CD14-positive monocyte (primary cell): ENCODE data around the gene VCP. TPM values are rescaled to one million over a fixed set of nuclear protein-coding genes. Genes with fewer than 3 reads are reported as not detected.

Source experiments
- DNase-seq, 3 donors: peaks; one replicate each; pipeline ENCODE4 v3.0.0-alpha.2; 2011 to 2022
- H2AFZ ChIP-seq: 2 replicates; pipeline ENCODE4 v1.6.0; 2012; ENCODE audit warnings: mild to moderate bottlenecking, low read depth, low read length, inconsistent platforms; ENCODE audit not compliant: insufficient read depth, poor library complexity, severe bottlenecking
- H3K27ac ChIP-seq, 2 donors: 1 replicate in 1 of 2; 2 replicates in 1 of 2; pipeline ENCODE4 v1.5.1; 2012 to 2013; ENCODE audit warnings: low read length in 2 of 2, control low read depth in 1 of 2, inconsistent platforms in 1 of 2, low read depth in 1 of 2, mild to moderate bottlenecking in 1 of 2
- H3K27me3 ChIP-seq, 2 donors: one replicate each; pipeline versions ENCODE4 v1.6.0 to v1.6.1; 2011 to 2013; ENCODE audit warnings: low read length in 2 of 2; ENCODE audit not compliant: control insufficient read depth in 2 of 2, insufficient read depth in 2 of 2
- H3K36me3 ChIP-seq, 2 donors: replicated peaks in 1 of 2; 1 replicate in 1 of 2; 2 replicates in 1 of 2; pipeline versions ENCODE4 v1.5.1 to v1.6.1; 2012 to 2013; ENCODE audit warnings: low read length in 2 of 2, control low read depth in 1 of 2, inconsistent platforms in 1 of 2, mild to moderate bottlenecking in 1 of 2; ENCODE audit not compliant: insufficient read depth in 2 of 2, control insufficient read depth in 1 of 2
- H3K4me1 ChIP-seq, 2 donors: 1 replicate in 1 of 2; 2 replicates in 1 of 2; pipeline versions ENCODE4 v1.5.1 to v1.6.1; 2012 to 2013; ENCODE audit warnings: low read length in 2 of 2, control low read depth in 1 of 2, inconsistent platforms in 1 of 2, mild to moderate bottlenecking in 1 of 2, moderate library complexity in 1 of 2; ENCODE audit not compliant: insufficient read depth in 2 of 2, control insufficient read depth in 1 of 2
- H3K4me2 ChIP-seq: replicated peaks from 2 replicates; pipeline ENCODE3; 2012; ENCODE audit warnings: low read length, moderate library complexity, mild to moderate bottlenecking; ENCODE audit not compliant: poor library complexity, severe bottlenecking; ENCODE audit errors: extremely low read depth
- H3K4me3 ChIP-seq, 3 experiments: fragments of 200-600 bp in 1 of 3; sonication (generic) in 1 of 3; replicated peaks in 1 of 3; 1 replicate in 2 of 3; 2 replicates in 1 of 3; pipeline ENCODE4 v1.5.1; 2011 to 2013; ENCODE audit warnings: low read length in 3 of 3, mild to moderate bottlenecking in 3 of 3, control low read depth in 2 of 3, low read depth in 2 of 3, inconsistent platforms in 1 of 3, moderate library complexity in 1 of 3
- H3K79me2 ChIP-seq: 2 replicates; pipeline ENCODE4 v1.6.0; 2012; ENCODE audit warnings: mild to moderate bottlenecking, control low read depth, inconsistent platforms, low read length, moderate library complexity; ENCODE audit not compliant: insufficient read depth
- H3K9ac ChIP-seq: 2 replicates; pipeline ENCODE4 v1.6.0; 2017; ENCODE audit warnings: low read length, mild to moderate bottlenecking; ENCODE audit not compliant: insufficient read depth, poor library complexity, severe bottlenecking
- H3K9me3 ChIP-seq, 2 donors: replicated peaks in 1 of 2; 1 replicate in 1 of 2; 2 replicates in 1 of 2; pipeline versions ENCODE4 v1.5.1 to v1.6.1; 2012 to 2013; ENCODE audit warnings: low read length in 2 of 2, control low read depth in 1 of 2; ENCODE audit not compliant: control insufficient read depth in 1 of 2, insufficient read depth in 1 of 2
- H4K20me1 ChIP-seq: 2 replicates; pipeline ENCODE4 v1.6.0; 2012; ENCODE audit warnings: mild to moderate bottlenecking, low read length, control low read depth, moderate library complexity; ENCODE audit not compliant: insufficient read depth
- H3K27ac Mint-ChIP-seq, 7 donors: one replicate each; pipeline ENCODE4 v1.8.0; 2020; ENCODE audit warnings: mild to moderate bottlenecking in 7 of 7, mixed read lengths in 7 of 7, moderate library complexity in 6 of 7, inconsistent platforms in 2 of 7
- H3K27me3 Mint-ChIP-seq, 3 donors: one replicate each; pipeline ENCODE4 v1.8.0; 2021 to 2022; ENCODE audit warnings: low read depth in 3 of 3, mild to moderate bottlenecking in 3 of 3, mixed read lengths in 3 of 3, moderate library complexity in 3 of 3, inconsistent platforms in 1 of 3
- H3K36me3 Mint-ChIP-seq, 2 donors: one replicate each; pipeline ENCODE4 v1.8.0; 2020; ENCODE audit warnings: mixed read lengths in 2 of 2, inconsistent platforms in 1 of 2, mild to moderate bottlenecking in 1 of 2
- H3K4me1 Mint-ChIP-seq: one replicate; pipeline ENCODE4 v1.8.0; 2020; ENCODE audit warnings: mild to moderate bottlenecking, mixed read lengths
- H3K4me3 Mint-ChIP-seq, 2 donors: one replicate each; pipeline ENCODE4 v1.8.0; 2020; ENCODE audit warnings: mild to moderate bottlenecking in 2 of 2, mixed read lengths in 2 of 2, moderate library complexity in 1 of 2
- H3K9me3 Mint-ChIP-seq, 7 donors: one replicate each; pipeline ENCODE4 v1.8.0; 2020 to 2022; ENCODE audit warnings: mixed read lengths in 7 of 7, mild to moderate bottlenecking in 6 of 7, moderate library complexity in 6 of 7, inconsistent platforms in 2 of 7
- WGBS: methylation state at CpG from one replicate; pipeline ENCODE4 v1.1.5; 2013; ENCODE audit warnings: missing lambda C conversion rate; ENCODE audit not compliant: insufficient coverage; 5-methylcytosine and 5-hydroxymethylcytosine counted together
- intact Hi-C, 2 donors: fragments of 100-400 bp; cut with micrococcal nuclease; formaldehyde crosslinking; loops; one replicate each; pipeline versions ENCODE4 v1.15.0 to v1.15.1; 2023
- polyA plus RNA-seq, 3 donors: library from polyadenylated mRNA; depleted of rRNA in 1 of 3; unstranded in 2 of 3; stranded (reverse) in 1 of 3; fragments of 300-500 nt in 2 of 3; fragments of >200 nt in 1 of 3; fragmentation: Illumina TruSeq in 2 of 3; gene quantifications; 1 replicate in 2 of 3; 2 replicates in 1 of 3; pipeline ENCODE4 v1.2.3, GENCODE V29; 2012 to 2021
- TF ChIP-seq, protein P1 (sequence below): fragments of 200-600 bp; IDR thresholded peaks from one replicate; pipeline ENCODE4 v1.8.0; 2022; ENCODE audit warnings: antibody characterized with exemption, mild to moderate bottlenecking

VCP gene
- polyA plus RNA-seq, 3 donors = 100 to 180 (median 130) TPM

DNA sequence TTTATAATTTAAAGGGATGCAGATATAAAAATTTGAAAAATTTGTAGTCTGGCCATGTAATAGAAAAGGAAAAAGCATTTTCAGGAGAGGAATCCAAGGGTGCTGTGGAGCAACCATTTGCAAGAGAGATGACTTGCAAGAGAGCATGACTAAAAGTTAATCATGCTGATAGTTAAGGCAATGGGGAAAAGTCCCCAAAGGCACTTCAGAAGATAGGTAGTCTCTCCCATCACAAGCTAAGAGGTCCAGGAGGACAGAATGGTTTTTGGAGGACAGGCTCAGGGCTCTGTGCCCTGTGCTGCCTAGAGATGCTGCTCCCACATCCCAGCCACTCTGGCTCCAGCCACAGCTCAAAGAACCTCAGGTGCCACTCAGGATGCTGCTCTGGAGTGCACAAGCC, 44.1 kb downstream of the VCP start:
- no peak for DNase-seq
- Histone ChIP-seq H3K36me3 (no peaks in the 10 kb centered on the region), H3K4me1 (no peaks in the 10 kb centered on the region), H2AFZ (no peak overlapping the region), H3K27ac (no peak overlapping the region), H3K9ac (no peak overlapping the region), H4K20me1 (no peaks in the 10 kb centered on the region), H3K4me3 (no peak overlapping the region), H3K9me3 (no peaks in the 10 kb centered on the region), H3K27me3 (no peaks in the 10 kb centered on the region), H3K79me2 (no peaks in the 10 kb centered on the region), H3K4me2 (no peak overlapping the region)
- intact Hi-C loops = no loop called here
- peaks cover 9% of the 10 kb centered on the region for H3K4me1 Mint-ChIP-seq
- peaks cover 0 to 3% (median 0%) of the 10 kb centered on the region in 7 donors for H3K9me3 Mint-ChIP-seq
- no peaks in the 10 kb centered on the region for H3K36me3 Mint-ChIP-seq
- H3K27ac Mint-ChIP-seq = no peak overlapping the region
- peaks cover 1 to 2% (median 2%) of the 10 kb centered on the region in 3 donors for H3K27me3 Mint-ChIP-seq
- TF ChIP-seq, protein P1, sequence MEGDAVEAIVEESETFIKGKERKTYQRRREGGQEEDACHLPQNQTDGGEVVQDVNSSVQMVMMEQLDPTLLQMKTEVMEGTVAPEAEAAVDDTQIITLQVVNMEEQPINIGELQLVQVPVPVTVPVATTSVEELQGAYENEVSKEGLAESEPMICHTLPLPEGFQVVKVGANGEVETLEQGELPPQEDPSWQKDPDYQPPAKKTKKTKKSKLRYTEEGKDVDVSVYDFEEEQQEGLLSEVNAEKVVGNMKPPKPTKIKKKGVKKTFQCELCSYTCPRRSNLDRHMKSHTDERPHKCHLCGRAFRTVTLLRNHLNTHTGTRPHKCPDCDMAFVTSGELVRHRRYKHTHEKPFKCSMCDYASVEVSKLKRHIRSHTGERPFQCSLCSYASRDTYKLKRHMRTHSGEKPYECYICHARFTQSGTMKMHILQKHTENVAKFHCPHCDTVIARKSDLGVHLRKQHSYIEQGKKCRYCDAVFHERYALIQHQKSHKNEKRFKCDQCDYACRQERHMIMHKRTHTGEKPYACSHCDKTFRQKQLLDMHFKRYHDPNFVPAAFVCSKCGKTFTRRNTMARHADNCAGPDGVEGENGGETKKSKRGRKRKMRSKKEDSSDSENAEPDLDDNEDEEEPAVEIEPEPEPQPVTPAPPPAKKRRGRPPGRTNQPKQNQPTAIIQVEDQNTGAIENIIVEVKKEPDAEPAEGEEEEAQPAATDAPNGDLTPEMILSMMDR = no peak
- H3K4me3 Mint-ChIP-seq = no peak overlapping the region

DNA sequence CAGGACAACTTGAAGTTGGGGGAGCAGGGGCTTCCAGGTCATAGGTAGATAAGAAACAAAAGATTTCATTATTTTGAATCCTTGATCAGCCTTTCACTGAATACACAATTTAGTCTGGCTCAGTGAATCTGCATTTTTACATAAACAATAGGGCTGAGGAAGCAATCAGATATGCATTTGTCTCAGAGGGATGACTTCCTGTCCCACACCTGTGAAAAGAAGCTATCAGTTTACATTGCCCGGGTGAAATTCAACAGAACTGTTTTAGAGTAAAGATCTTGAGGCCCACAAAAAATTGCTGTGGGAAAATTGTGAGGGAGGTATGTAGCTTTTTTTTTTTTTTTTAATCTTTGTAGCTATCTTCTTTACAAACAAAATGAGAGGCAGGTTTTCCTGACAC, 44.6 kb downstream of the VCP start:
- Histone ChIP-seq H3K9me3 (no peaks in the 10 kb centered on the region), H3K27me3 (no peaks in the 10 kb centered on the region), H3K27ac (no peak overlapping the region), H4K20me1 (no peaks in the 10 kb centered on the region), H3K4me2 (no peak overlapping the region), H3K9ac (no peak overlapping the region), H3K36me3 (no peaks in the 10 kb centered on the region), H3K4me3 (no peak overlapping the region), H2AFZ (no peak overlapping the region), H3K4me1 (no peaks in the 10 kb centered on the region), H3K79me2 (no peaks in the 10 kb centered on the region)
- Mint-ChIP-seq H3K9me3 (peaks cover 0 to 3% (median 0%) of the 10 kb centered on the region in 7 donors), H3K27ac (no peak overlapping the region), H3K4me3 (no peak overlapping the region), H3K27me3 (peaks cover 1 to 2% (median 2%) of the 10 kb centered on the region in 3 donors), H3K4me1 (peaks cover 10% of the 10 kb centered on the region), H3K36me3 (no peaks in the 10 kb centered on the region)
- no CpG with 5 or more reads among the region's 1 CpG for WGBS
- intact Hi-C loops = no loop called here
- TF ChIP-seq, protein P1 = no peak
- no peak for DNase-seq
